ENCODE measurements around the gene PDLIM3.

The PDLIM3 gene

GRCh38 chr4:185536411-185536709 lies 1.1 kb upstream of the PDLIM3 start:
- TF ChIP-seq EZH2phosphoT487 (IDR thresholded peaks at IDR 0.05; ENCODE audit: borderline replicate concordance, low read length) (no peak), CTCF (IDR thresholded peaks at IDR 0.05; ENCODE audit: low read depth, low read length, poor library complexity, severe bottlenecking) (no peak)
- Histone ChIP-seq H3K4me3 (ENCODE audit: low read length) (no peak overlapping the region), H3F3A (ENCODE audit: control insufficient read depth, insufficient read depth) (no peaks in the 10 kb centered on the region), H3K9me3 (ENCODE audit: control insufficient read depth, insufficient read depth, low read length) (no peaks in the 10 kb centered on the region), H3K27ac (ENCODE audit: low read depth, low read length) (no peak overlapping the region), H3K4me2 (ENCODE audit: low read length) (no peak overlapping the region), H3K9me2 (replicated peaks; ENCODE audit: control insufficient read depth, low read length) (no peaks in the 10 kb centered on the region), H3K36me3 (ENCODE audit: control insufficient read depth, low read length) (no peaks in the 10 kb centered on the region), H4K20me1 (ENCODE audit: control insufficient read depth, insufficient read depth, low read depth, low read length) (no peaks in the 10 kb centered on the region), H3K27me3 (ENCODE audit: control insufficient read depth, low read length) (peaks cover 27% of the 10 kb centered on the region), H3K4me1 (ENCODE audit: control insufficient read depth, low read length) (no peaks in the 10 kb centered on the region), H3K79me2 (ENCODE audit: control insufficient read depth, low read length) (no peaks in the 10 kb centered on the region)

- Histone ChIP-seq H3K79me2 (ENCODE audit: control insufficient read depth, low read length) (no peaks in the 10 kb centered on the region), H3K27me3 (ENCODE audit: control insufficient read depth, low read length) (peaks cover 27% of the 10 kb centered on the region), H3K36me3 (ENCODE audit: control insufficient read depth, low read length) (no peaks in the 10 kb centered on the region), H3K27ac (ENCODE audit: low read depth, low read length) (no peak overlapping the region), H4K20me1 (ENCODE audit: control insufficient read depth, insufficient read depth, low read depth, low read length) (no peaks in the 10 kb centered on the region), H3K4me2 (ENCODE audit: low read length) (no peak overlapping the region), H3K4me3 (ENCODE audit: low read length) (no peak overlapping the region), H3K4me1 (ENCODE audit: control insufficient read depth, low read length) (no peaks in the 10 kb centered on the region), H3K9me2 (replicated peaks; ENCODE audit: control insufficient read depth, low read length) (no peaks in the 10 kb centered on the region), H3K9me3 (ENCODE audit: control insufficient read depth, insufficient read depth, low read length) (no peaks in the 10 kb centered on the region), H3F3A (ENCODE audit: control insufficient read depth, insufficient read depth) (no peaks in the 10 kb centered on the region)
- TF ChIP-seq EZH2phosphoT487 (IDR thresholded peaks at IDR 0.05; ENCODE audit: borderline replicate concordance, low read length), result no peak
Observed at GRCh38 chr4:185535612-185536410, 504 bp upstream of the PDLIM3 start.

DNA sequence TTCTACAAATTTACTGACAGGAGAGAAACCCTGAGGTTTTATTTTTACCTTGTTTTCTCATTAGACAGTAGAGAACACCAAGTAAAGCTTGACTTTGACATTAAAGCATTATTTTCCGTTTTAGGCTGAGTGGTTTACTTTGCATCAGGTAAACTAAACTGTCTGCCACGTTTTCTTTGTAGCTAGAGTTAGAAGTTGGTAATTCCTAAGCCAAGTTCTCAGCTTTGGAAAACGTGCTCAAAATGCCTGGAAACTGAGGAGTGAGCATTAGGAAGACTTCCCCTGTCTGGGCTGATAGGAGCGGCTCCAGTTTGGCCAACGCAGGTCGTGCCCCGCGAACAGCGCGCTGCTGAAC lies 819 bp downstream of the PDLIM3 start:
- Histone ChIP-seq H3K4me1 (ENCODE audit: control insufficient read depth, low read length) (no peaks in the 10 kb centered on the region), H3K9me2 (replicated peaks; ENCODE audit: control insufficient read depth, low read length) (no peaks in the 10 kb centered on the region), H3K9me3 (ENCODE audit: control insufficient read depth, insufficient read depth, low read length) (no peaks in the 10 kb centered on the region), H3K4me3 (ENCODE audit: low read length) (no peak overlapping the region), H3K27ac (ENCODE audit: low read depth, low read length) (no peak overlapping the region), H4K20me1 (ENCODE audit: control insufficient read depth, insufficient read depth, low read depth, low read length) (no peaks in the 10 kb centered on the region), H3K4me2 (ENCODE audit: low read length) (no peak overlapping the region), H3K36me3 (ENCODE audit: control insufficient read depth, low read length) (no peaks in the 10 kb centered on the region), H3K79me2 (ENCODE audit: control insufficient read depth, low read length) (no peaks in the 10 kb centered on the region), H3F3A (ENCODE audit: control insufficient read depth, insufficient read depth) (no peaks in the 10 kb centered on the region), H3K27me3 (ENCODE audit: control insufficient read depth, low read length) (peaks cover 27% of the 10 kb centered on the region)
- TF ChIP-seq EZH2phosphoT487 (IDR thresholded peaks at IDR 0.05; ENCODE audit: borderline replicate concordance, low read length) (no peak), CTCF (IDR thresholded peaks at IDR 0.05; ENCODE audit: low read depth, low read length, poor library complexity, severe bottlenecking) (no peak)

- H3K79me2 ChIP-seq (ENCODE audit: control insufficient read depth, low read length), result no peaks in the 10 kb centered on the region
- no peaks in the 10 kb centered on the region for H3F3A ChIP-seq (ENCODE audit: control insufficient read depth, insufficient read depth)
- no peaks in the 10 kb centered on the region for H3K9me3 ChIP-seq (ENCODE audit: control insufficient read depth, insufficient read depth, low read length)
- no peak overlapping the region for H3K4me2 ChIP-seq (ENCODE audit: low read length)
- no peak overlapping the region for H3K4me3 ChIP-seq (ENCODE audit: low read length)
- no peaks in the 10 kb centered on the region for H3K9me2 ChIP-seq (replicated peaks; ENCODE audit: control insufficient read depth, low read length)
- TF ChIP-seq CTCF (IDR thresholded peaks at IDR 0.05; ENCODE audit: low read depth, low read length, poor library complexity, severe bottlenecking), result no peak
- H3K36me3 ChIP-seq (ENCODE audit: control insufficient read depth, low read length), result no peaks in the 10 kb centered on the region
- H3K27me3 ChIP-seq (ENCODE audit: control insufficient read depth, low read length), result peaks cover 12% of the 10 kb centered on the region
- H3K4me1 ChIP-seq (ENCODE audit: control insufficient read depth, low read length), result no peaks in the 10 kb centered on the region
- H3K27ac ChIP-seq (ENCODE audit: low read depth, low read length), result no peak overlapping the region
- no peaks in the 10 kb centered on the region for H4K20me1 ChIP-seq (ENCODE audit: control insufficient read depth, insufficient read depth, low read depth, low read length)
Observed at GRCh38 chr4:185532795-185533324, 2.4 kb downstream of the PDLIM3 start.

Data from DOHH2 (cell line).